K562 (cell line): ENCODE measurements around the gene CAPN12.

Experiments used
- NFXL1 ChIP-seq: fragments of 450-650 bp; formaldehyde crosslinking; IDR thresholded peaks from 2 replicates; pipeline ENCODE4 v1.4.0; 2021; ENCODE audit warnings: mild to moderate bottlenecking
- NR2C1 ChIP-seq, 2 experiments: fragments of 450-650 bp; IDR thresholded peaks; 2 replicates each; pipeline ENCODE4 v1.6.1; 2017; ENCODE audit warnings: mild to moderate bottlenecking in 2 of 2, antibody characterized with exemption in 1 of 2, inconsistent platforms in 1 of 2, missing compliant biosample characterization in 1 of 2, missing genetic modification characterization in 1 of 2
- U2AF1 ChIP-seq: fragments of 200-400 bp; formaldehyde crosslinking; optimal IDR thresholded peaks from 2 replicates; pipeline ENCODE3; 2017; ENCODE audit warnings: mild to moderate bottlenecking, low read depth, low read length, moderate library complexity
- ZNF121 ChIP-seq: sonication (generic); formaldehyde crosslinking; conservative IDR thresholded peaks from 2 replicates; pipeline ENCODE4 v1.8.0; 2022; ENCODE audit warnings: missing genetic modification reagents
- TF ChIP-seq, protein P1 (sequence below), 3 experiments: IDR thresholded peaks in 2 of 3; conservative IDR thresholded peaks in 1 of 3; 2 replicates each; pipeline ENCODE4 v1.5.1; 2011 to 2012; ENCODE audit warnings: low read length in 3 of 3, mild to moderate bottlenecking in 3 of 3, control low read depth in 2 of 3, improper control_type of control experiment in 1 of 3, inconsistent platforms in 1 of 3, low read depth in 1 of 3, mixed read lengths in 1 of 3, moderate library complexity in 1 of 3; ENCODE audit not compliant: insufficient read depth in 2 of 3
- TF ChIP-seq, protein P2 (sequence below): fragments of 250-450 bp; sonication (Bioruptor Pico); IDR thresholded peaks from 2 replicates; pipeline ENCODE4 v1.5.0; 2020; ENCODE audit warnings: mild to moderate bottlenecking, borderline replicate concordance
- TF ChIP-seq, protein P3 (sequence below), 2 experiments: fragments of 200-800 bp in 1 of 2; sonication (Bioruptor generic) in 1 of 2; sonication (generic) in 1 of 2; formaldehyde crosslinking in 1 of 2; IDR thresholded peaks in 1 of 2; conservative IDR thresholded peaks in 1 of 2; 2 replicates each; pipeline versions ENCODE4 v1.5.0 to v1.6.1; 2016 to 2020; ENCODE audit warnings: missing compliant biosample characterization in 1 of 2, missing genetic modification characterization in 1 of 2, missing genetic modification reagents in 1 of 2

DNA sequence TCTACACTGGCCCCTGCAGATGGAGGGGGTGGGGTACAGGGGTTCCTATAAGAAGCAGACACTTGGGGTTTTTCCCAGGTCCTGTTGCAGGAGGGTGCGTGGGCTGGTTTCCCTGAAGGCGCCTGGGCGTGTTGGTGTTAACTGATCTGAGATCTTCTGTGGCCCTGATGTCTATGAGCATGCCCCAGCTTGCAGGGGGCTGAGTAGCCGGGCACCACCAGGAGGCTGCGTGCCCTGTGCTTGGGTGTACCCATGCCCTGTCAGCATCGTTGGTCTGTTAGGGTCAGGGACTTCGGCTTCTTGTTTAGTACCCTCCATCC, 45.3 kb downstream of the CAPN12 start:
- TF ChIP-seq NFXL1 (CRISPR knock-in tag) (no peak), NR2C1 (IDR thresholded peaks at IDR 0.05) (no peak), NR2C1 (tag; IDR thresholded peaks at IDR 0.05) (no peak), ZNF121 (CRISPR knock-in tag) (no peak), U2AF1 (no peak)
- TF ChIP-seq, protein P1, sequence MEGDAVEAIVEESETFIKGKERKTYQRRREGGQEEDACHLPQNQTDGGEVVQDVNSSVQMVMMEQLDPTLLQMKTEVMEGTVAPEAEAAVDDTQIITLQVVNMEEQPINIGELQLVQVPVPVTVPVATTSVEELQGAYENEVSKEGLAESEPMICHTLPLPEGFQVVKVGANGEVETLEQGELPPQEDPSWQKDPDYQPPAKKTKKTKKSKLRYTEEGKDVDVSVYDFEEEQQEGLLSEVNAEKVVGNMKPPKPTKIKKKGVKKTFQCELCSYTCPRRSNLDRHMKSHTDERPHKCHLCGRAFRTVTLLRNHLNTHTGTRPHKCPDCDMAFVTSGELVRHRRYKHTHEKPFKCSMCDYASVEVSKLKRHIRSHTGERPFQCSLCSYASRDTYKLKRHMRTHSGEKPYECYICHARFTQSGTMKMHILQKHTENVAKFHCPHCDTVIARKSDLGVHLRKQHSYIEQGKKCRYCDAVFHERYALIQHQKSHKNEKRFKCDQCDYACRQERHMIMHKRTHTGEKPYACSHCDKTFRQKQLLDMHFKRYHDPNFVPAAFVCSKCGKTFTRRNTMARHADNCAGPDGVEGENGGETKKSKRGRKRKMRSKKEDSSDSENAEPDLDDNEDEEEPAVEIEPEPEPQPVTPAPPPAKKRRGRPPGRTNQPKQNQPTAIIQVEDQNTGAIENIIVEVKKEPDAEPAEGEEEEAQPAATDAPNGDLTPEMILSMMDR (IDR thresholded peaks at IDR 0.05 in 2 of 3, conservative IDR thresholded peaks at IDR 0.05 in 1 of 3; ENCODE audit: insufficient read depth in 2 of 3, low read depth in 1 of 3, low read length in 3 of 3), result no peak
- TF ChIP-seq, protein P2, sequence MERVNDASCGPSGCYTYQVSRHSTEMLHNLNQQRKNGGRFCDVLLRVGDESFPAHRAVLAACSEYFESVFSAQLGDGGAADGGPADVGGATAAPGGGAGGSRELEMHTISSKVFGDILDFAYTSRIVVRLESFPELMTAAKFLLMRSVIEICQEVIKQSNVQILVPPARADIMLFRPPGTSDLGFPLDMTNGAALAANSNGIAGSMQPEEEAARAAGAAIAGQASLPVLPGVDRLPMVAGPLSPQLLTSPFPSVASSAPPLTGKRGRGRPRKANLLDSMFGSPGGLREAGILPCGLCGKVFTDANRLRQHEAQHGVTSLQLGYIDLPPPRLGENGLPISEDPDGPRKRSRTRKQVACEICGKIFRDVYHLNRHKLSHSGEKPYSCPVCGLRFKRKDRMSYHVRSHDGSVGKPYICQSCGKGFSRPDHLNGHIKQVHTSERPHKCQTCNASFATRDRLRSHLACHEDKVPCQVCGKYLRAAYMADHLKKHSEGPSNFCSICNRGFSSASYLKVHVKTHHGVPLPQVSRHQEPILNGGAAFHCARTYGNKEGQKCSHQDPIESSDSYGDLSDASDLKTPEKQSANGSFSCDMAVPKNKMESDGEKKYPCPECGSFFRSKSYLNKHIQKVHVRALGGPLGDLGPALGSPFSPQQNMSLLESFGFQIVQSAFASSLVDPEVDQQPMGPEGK (CRISPR knock-in tag), result no peak
- TF ChIP-seq, protein P3, sequence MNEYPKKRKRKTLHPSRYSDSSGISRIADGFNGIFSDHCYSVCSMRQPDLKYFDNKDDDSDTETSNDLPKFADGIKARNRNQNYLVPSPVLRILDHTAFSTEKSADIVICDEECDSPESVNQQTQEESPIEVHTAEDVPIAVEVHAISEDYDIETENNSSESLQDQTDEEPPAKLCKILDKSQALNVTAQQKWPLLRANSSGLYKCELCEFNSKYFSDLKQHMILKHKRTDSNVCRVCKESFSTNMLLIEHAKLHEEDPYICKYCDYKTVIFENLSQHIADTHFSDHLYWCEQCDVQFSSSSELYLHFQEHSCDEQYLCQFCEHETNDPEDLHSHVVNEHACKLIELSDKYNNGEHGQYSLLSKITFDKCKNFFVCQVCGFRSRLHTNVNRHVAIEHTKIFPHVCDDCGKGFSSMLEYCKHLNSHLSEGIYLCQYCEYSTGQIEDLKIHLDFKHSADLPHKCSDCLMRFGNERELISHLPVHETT (CRISPR knock-in tag; conservative IDR thresholded peaks at IDR 0.05 in 1 of 2, IDR thresholded peaks at IDR 0.05 in 1 of 2), result no peak
